OCI-LY1 (cell line): ENCODE measurements around the gene XPA.

ENCODE experiments used
- EZH2 ChIP-seq: fragments of 200-600 bp; sonication (generic), shearing (Covaris generic); IDR thresholded peaks from 2 replicates; pipeline ENCODE4 v1.8.0; 2017; ENCODE audit warnings: borderline replicate concordance, mixed run types, mild to moderate bottlenecking, antibody characterized with exemption, low read length, moderate library complexity, mixed read lengths
- TF ChIP-seq, protein P1 (sequence below): fragments of 200-600 bp; sonication (generic), shearing (Covaris generic); IDR thresholded peaks from 2 replicates; pipeline ENCODE4 v1.5.1; 2017; ENCODE audit warnings: mild to moderate bottlenecking, antibody characterized with exemption, low read length, moderate library complexity, mixed read lengths

- TF ChIP-seq, protein P1, sequence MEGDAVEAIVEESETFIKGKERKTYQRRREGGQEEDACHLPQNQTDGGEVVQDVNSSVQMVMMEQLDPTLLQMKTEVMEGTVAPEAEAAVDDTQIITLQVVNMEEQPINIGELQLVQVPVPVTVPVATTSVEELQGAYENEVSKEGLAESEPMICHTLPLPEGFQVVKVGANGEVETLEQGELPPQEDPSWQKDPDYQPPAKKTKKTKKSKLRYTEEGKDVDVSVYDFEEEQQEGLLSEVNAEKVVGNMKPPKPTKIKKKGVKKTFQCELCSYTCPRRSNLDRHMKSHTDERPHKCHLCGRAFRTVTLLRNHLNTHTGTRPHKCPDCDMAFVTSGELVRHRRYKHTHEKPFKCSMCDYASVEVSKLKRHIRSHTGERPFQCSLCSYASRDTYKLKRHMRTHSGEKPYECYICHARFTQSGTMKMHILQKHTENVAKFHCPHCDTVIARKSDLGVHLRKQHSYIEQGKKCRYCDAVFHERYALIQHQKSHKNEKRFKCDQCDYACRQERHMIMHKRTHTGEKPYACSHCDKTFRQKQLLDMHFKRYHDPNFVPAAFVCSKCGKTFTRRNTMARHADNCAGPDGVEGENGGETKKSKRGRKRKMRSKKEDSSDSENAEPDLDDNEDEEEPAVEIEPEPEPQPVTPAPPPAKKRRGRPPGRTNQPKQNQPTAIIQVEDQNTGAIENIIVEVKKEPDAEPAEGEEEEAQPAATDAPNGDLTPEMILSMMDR, result no peak
- no peak for TF ChIP-seq EZH2
Observed at GRCh38 chr9:97659771-97660170, 37.4 kb downstream of the XPA start.
